H7 (cell line): ENCODE results near the gene RGS19. TPM values are rescaled to one million over a fixed set of nuclear protein-coding genes. Genes with fewer than 3 reads are reported as not detected.
"Not testable (repeated sequence)": the region's sequence is repeated elsewhere in the genome, so short reads cannot be mapped to it uniquely, and the experiment has no call there.

ENCODE experiments used
- DNase-seq: peaks from one replicate; pipeline ENCODE4 v3.0.0; 2012
- H3K27me3 ChIP-seq: 2 replicates; pipeline ENCODE4 v1.6.0; 2011; ENCODE audit warnings: mild to moderate bottlenecking, low read length; ENCODE audit not compliant: control insufficient read depth, insufficient read depth
- H3K36me3 ChIP-seq: replicated peaks from 2 replicates; pipeline ENCODE4 v1.5.1; 2011; ENCODE audit warnings: low read length; ENCODE audit not compliant: control insufficient read depth, insufficient read depth
- H3K4me3 ChIP-seq: 2 replicates; pipeline ENCODE4 v1.5.1; 2011; ENCODE audit warnings: low read depth, mild to moderate bottlenecking, control low read depth, low read length, moderate library complexity; ENCODE audit not compliant: insufficient read depth
- total RNA-seq: library from RNA; depleted of rRNA; stranded (reverse); fragments of >200 nt; shearing (Covaris generic); gene quantifications from 2 replicates; pipeline ENCODE4 v1.2.3, GENCODE V29; 2014

The RGS19 gene
- total RNA-seq, 1 experiment from 2014 or later: 24.3 TPM

- DNase-seq: no peak
- Histone ChIP-seq H3K36me3 (no peaks in the 10 kb centered on the region), H3K4me3 (no peak overlapping the region), H3K27me3 (no peaks in the 10 kb centered on the region)
Measured at GRCh38 chr20:64091340-64091739, 12.0 kb upstream of the RGS19 start.

GRCh38 chr20:64090165-64090564 lies 10.8 kb upstream of the RGS19 start:
- no peak overlapping the region for H3K4me3 ChIP-seq
- no peaks in the 10 kb centered on the region for H3K36me3 ChIP-seq
- no peak for DNase-seq
- peaks cover 3% of the 10 kb centered on the region for H3K27me3 ChIP-seq

GRCh38 chr20:64088586-64088985 lies 9.3 kb upstream of the RGS19 start:
- H3K4me3 ChIP-seq, DNase-seq, H3K36me3 ChIP-seq: not testable (repeated sequence)
- H3K27me3 ChIP-seq: peaks cover 18% of the 10 kb centered on the region

GRCh38 chr20:64087226-64087825 lies 8.0 kb upstream of the RGS19 start:
- H3K36me3 ChIP-seq, DNase-seq, H3K4me3 ChIP-seq: not testable (repeated sequence)
- peaks cover 26% of the 10 kb centered on the region for H3K27me3 ChIP-seq

GRCh38 chr20:64086801-64087200 lies 7.5 kb upstream of the RGS19 start:
- Histone ChIP-seq H3K4me3 (no peak overlapping the region), H3K27me3 (peaks cover 30% of the 10 kb centered on the region), H3K36me3 (no peaks in the 10 kb centered on the region)
- no peak for DNase-seq

GRCh38 chr20:64084685-64085152 lies 5.4 kb upstream of the RGS19 start:
- peak; percentile 90 for DNase-seq
- peaks cover 38% of the 10 kb centered on the region for H3K27me3 ChIP-seq
- peak overlapping the region; percentile 64; the same call in 1 of the 2 replicates for H3K4me3 ChIP-seq
- H3K36me3 ChIP-seq: no peaks in the 10 kb centered on the region

- H3K27me3 ChIP-seq: peaks cover 38% of the 10 kb centered on the region
- DNase-seq: peak; percentile 88
- peak within 1 kb of the TSS; percentile 64 for H3K4me3 ChIP-seq
- H3K36me3 ChIP-seq: no peaks in the 10 kb centered on the region
Measured at GRCh38 chr20:64083804-64084684, 4.7 kb upstream of the RGS19 start, which contains the start of gene LKAAEAR1. Gene LKAAEAR1 (minus strand): TSS chr20:64084398. CDS start chr20:64084219, 179 bp downstream.

GRCh38 chr20:64083378-64083803 lies 4.1 kb upstream of the RGS19 start:
- peak; percentile 97 for DNase-seq
- H3K4me3 ChIP-seq: peak overlapping the region; percentile 64
- no peaks in the 10 kb centered on the region for H3K36me3 ChIP-seq
- H3K27me3 ChIP-seq: peaks cover 38% of the 10 kb centered on the region

- peaks cover 38% of the 10 kb centered on the region for H3K27me3 ChIP-seq
- H3K36me3 ChIP-seq: no peaks in the 10 kb centered on the region
- DNase-seq: no peak
- H3K4me3 ChIP-seq: peak overlapping the region; percentile 28
Measured at GRCh38 chr20:64082820-64083377, 3.6 kb upstream of the RGS19 start.

GRCh38 chr20:64082126-64082731 lies 2.9 kb upstream of the RGS19 start:
- Histone ChIP-seq H3K4me3 (no peak overlapping the region), H3K36me3 (no peaks in the 10 kb centered on the region), H3K27me3 (peaks cover 38% of the 10 kb centered on the region)
- peak; percentile 86 for DNase-seq

GRCh38 chr20:64081624-64081964 lies 2.3 kb upstream of the RGS19 start:
- Histone ChIP-seq H3K27me3 (peaks cover 38% of the 10 kb centered on the region), H3K4me3 (no peak overlapping the region), H3K36me3 (no peaks in the 10 kb centered on the region)
- no peak for DNase-seq

GRCh38 chr20:64080813-64081623 lies 1.7 kb upstream of the RGS19 start:
- Histone ChIP-seq H3K27me3 (peaks cover 38% of the 10 kb centered on the region), H3K4me3 (peak overlapping the region; percentile 79), H3K36me3 (no peaks in the 10 kb centered on the region)
- DNase-seq: no peak

GRCh38 chr20:64080013-64080812 lies 895 bp upstream of the RGS19 start, which contains the start of gene OPRL1:
Gene OPRL1 (plus strand): TSS chr20:64080082. CDS start chr20:64092721, 12,639 bp downstream.
- DNase-seq: peak; percentile 80

More at GRCh38 chr20:64080013-64080812, 895 bp upstream of the RGS19 start, which contains the start of gene OPRL1:
- H3K27me3 ChIP-seq: peaks cover 36% of the 10 kb centered on the region
- peak within 1 kb of the TSS; percentile 79 for H3K4me3 ChIP-seq
- no peaks in the 10 kb centered on the region for H3K36me3 ChIP-seq
